ENCODE data around the gene CR1L.
A peak's percentile ranks its signal among the peaks of the same experiment; 100 is the strongest.
"Not testable (repeated sequence)": the region's sequence is repeated elsewhere in the genome, so short reads cannot be mapped to it uniquely, and the experiment has no call there.

Gene CR1L

GRCh38 chr1:207644852-207645634, at the start of gene CR1L:
Gene CR1L, plus strand, starts transcription at chr1:207645133. Its CDS starts 101 bp downstream, at chr1:207645234.
- DNase-seq (ENCODE audit: low read depth, low spot score): peak; percentile 85

GRCh38 chr1:207603777-207604176, 41.2 kb upstream of the CR1L start:
- no peak for DNase-seq (ENCODE audit: low read depth, low spot score)

GRCh38 chr1:207605444-207606361, 39.2 kb upstream of the CR1L start:
- DNase-seq (ENCODE audit: low read depth, low spot score): no peak

- DNase-seq (ENCODE audit: low read depth, low spot score): no peak
These were observed 38.6 kb upstream of the CR1L start for GRCh38 chr1:207606362-207606755.

GRCh38 chr1:207612762-207613161, 32.2 kb upstream of the CR1L start:
- DNase-seq (ENCODE audit: low read depth, low spot score): no peak

- DNase-seq (ENCODE audit: low read depth, low spot score): peak; percentile 46
These were observed 24.9 kb upstream of the CR1L start for GRCh38 chr1:207619871-207620542.

- no peak for DNase-seq (ENCODE audit: low read depth, low spot score)
These were observed 24.4 kb upstream of the CR1L start for GRCh38 chr1:207620543-207620893.

- not testable (repeated sequence) for DNase-seq (ENCODE audit: low read depth, low spot score)
These were observed 19.3 kb upstream of the CR1L start for GRCh38 chr1:207625504-207626071.

GRCh38 chr1:207626972-207627337, 18.0 kb upstream of the CR1L start:
- no peak for DNase-seq (ENCODE audit: low read depth, low spot score)

GRCh38 chr1:207627496-207627895, 17.4 kb upstream of the CR1L start:
- no peak for DNase-seq (ENCODE audit: low read depth, low spot score)

- DNase-seq (ENCODE audit: low read depth, low spot score): no peak
These were observed 16.2 kb upstream of the CR1L start for GRCh38 chr1:207628776-207629175.

GRCh38 chr1:207631137-207631536, 13.8 kb upstream of the CR1L start:
- DNase-seq (ENCODE audit: low read depth, low spot score): no peak

- DNase-seq (ENCODE audit: low read depth, low spot score): no peak
These were observed 11.7 kb upstream of the CR1L start for GRCh38 chr1:207633226-207633625.

GRCh38 chr1:207633699-207634289, 11.1 kb upstream of the CR1L start:
- not testable (repeated sequence) for DNase-seq (ENCODE audit: low read depth, low spot score)

- not testable (repeated sequence) for DNase-seq (ENCODE audit: low read depth, low spot score)
These were observed 10.6 kb upstream of the CR1L start for GRCh38 chr1:207634293-207634692.

- DNase-seq (ENCODE audit: low read depth, low spot score): not testable (repeated sequence)
These were observed 9.3 kb upstream of the CR1L start for GRCh38 chr1:207635569-207636186.

GRCh38 chr1:207638487-207639145, 6.3 kb upstream of the CR1L start:
- DNase-seq (ENCODE audit: low read depth, low spot score): not testable (repeated sequence)

- not testable (repeated sequence) for DNase-seq (ENCODE audit: low read depth, low spot score)
These were observed 5.6 kb upstream of the CR1L start for GRCh38 chr1:207639362-207639761.

GRCh38 chr1:207644166-207644851, 624 bp upstream of the CR1L start:
- DNase-seq (ENCODE audit: low read depth, low spot score): no peak

GRCh38 chr1:207645635-207646081, 725 bp downstream of the CR1L start:
- no peak for DNase-seq (ENCODE audit: low read depth, low spot score)

Measured in astrocyte of the hippocampus (primary cell).